NCI-H1417 treated with DMSO at 0.1 percent for 48 hours (cell line): ENCODE measurements around the gene DOCK3.
"Not testable (repeated sequence)": the region's sequence is repeated elsewhere in the genome, so short reads cannot be mapped to it uniquely, and the experiment has no call there.

ENCODE experiments used
- DNase-seq: peaks from one replicate; lab custom pipeline; 2025; lab: John Stamatoyannopoulos, UW

The DOCK3 gene

GRCh38 chr3:51216291-51216690 is 541.6 kb downstream of the DOCK3 start:
- no peak for DNase-seq

GRCh38 chr3:51221959-51222358 is 547.2 kb downstream of the DOCK3 start:
- DNase-seq = no peak

- DNase-seq = no peak
Observed at GRCh38 chr3:51224283-51224682, 549.6 kb downstream of the DOCK3 start.

- no peak for DNase-seq
Observed at GRCh38 chr3:51224843-51225242, 550.1 kb downstream of the DOCK3 start.

GRCh38 chr3:51242939-51243338 is 568.2 kb downstream of the DOCK3 start:
- DNase-seq = no peak

- no peak for DNase-seq
Observed at GRCh38 chr3:51243924-51244323, 569.2 kb downstream of the DOCK3 start.

GRCh38 chr3:51245867-51246266 is 571.1 kb downstream of the DOCK3 start:
- no peak for DNase-seq

GRCh38 chr3:51257870-51258269 is 583.1 kb downstream of the DOCK3 start:
- no peak for DNase-seq

- not testable (repeated sequence) for DNase-seq
Observed at GRCh38 chr3:51264166-51264565, 589.4 kb downstream of the DOCK3 start.

- no peak for DNase-seq
Observed at GRCh38 chr3:51268132-51268531, 593.4 kb downstream of the DOCK3 start.

- DNase-seq = no peak
Observed at GRCh38 chr3:51269466-51269865, 594.7 kb downstream of the DOCK3 start.

GRCh38 chr3:51270559-51270958 is 595.8 kb downstream of the DOCK3 start:
- DNase-seq = no peak

GRCh38 chr3:51271172-51271571 is 596.4 kb downstream of the DOCK3 start:
- DNase-seq = no peak

- DNase-seq = no peak
Observed at GRCh38 chr3:51274052-51274451, 599.3 kb downstream of the DOCK3 start.

- no peak for DNase-seq
Observed at GRCh38 chr3:51275111-51275805, 600.5 kb downstream of the DOCK3 start.

GRCh38 chr3:51276046-51276445 is 601.3 kb downstream of the DOCK3 start:
- DNase-seq = no peak

GRCh38 chr3:51279448-51279847 is 604.7 kb downstream of the DOCK3 start:
- DNase-seq = no peak

GRCh38 chr3:51280176-51280575 is 605.4 kb downstream of the DOCK3 start:
- no peak for DNase-seq

- DNase-seq = no peak
Observed at GRCh38 chr3:51282931-51283330, 608.2 kb downstream of the DOCK3 start.

GRCh38 chr3:51283421-51283820 is 608.7 kb downstream of the DOCK3 start:
- DNase-seq = no peak

- no peak for DNase-seq
Observed at GRCh38 chr3:51295625-51296024, 620.9 kb downstream of the DOCK3 start.

GRCh38 chr3:51297333-51297732 is 622.6 kb downstream of the DOCK3 start:
- DNase-seq = no peak

- no peak for DNase-seq
Observed at GRCh38 chr3:51304230-51304629, 629.5 kb downstream of the DOCK3 start.

GRCh38 chr3:51306093-51306492 is 631.4 kb downstream of the DOCK3 start:
- DNase-seq = no peak
